ENCODE data around the gene HPSE2.
"Not testable (repeated sequence)": the region's sequence is repeated elsewhere in the genome, so short reads cannot be mapped to it uniquely, and the experiment has no call there.

The HPSE2 gene

GRCh38 chr10:99235658-99236626, at the start of gene HPSE2:
Gene HPSE2 (minus strand): TSS chr10:99235852.
- DNase-seq: no peak

- no peak for DNase-seq
Observed at GRCh38 chr10:99280472-99280871, 44.8 kb upstream of the HPSE2 start.

- DNase-seq: peak; percentile 63
Observed at GRCh38 chr10:99279626-99280111, 44.0 kb upstream of the HPSE2 start.

GRCh38 chr10:99276848-99277486, 41.3 kb upstream of the HPSE2 start:
- no peak for DNase-seq

- DNase-seq: peak; percentile 77
Observed at GRCh38 chr10:99266383-99266782, 30.7 kb upstream of the HPSE2 start.

GRCh38 chr10:99248824-99249223, 13.2 kb upstream of the HPSE2 start:
- DNase-seq: no peak

GRCh38 chr10:99247893-99248292, 12.2 kb upstream of the HPSE2 start:
- DNase-seq: not testable (repeated sequence)

GRCh38 chr10:99236627-99237309, 1.1 kb upstream of the HPSE2 start:
- DNase-seq: no peak

GRCh38 chr10:99234791-99235657, 628 bp downstream of the HPSE2 start:
- DNase-seq: no peak

- no peak for DNase-seq
Observed at GRCh38 chr10:99234041-99234790, 1.4 kb downstream of the HPSE2 start.

- DNase-seq: no peak
Observed at GRCh38 chr10:99233689-99234037, 2.0 kb downstream of the HPSE2 start.

GRCh38 chr10:99233000-99233688, 2.5 kb downstream of the HPSE2 start:
- no peak for DNase-seq

- DNase-seq: peak; percentile 16
Observed at GRCh38 chr10:99232360-99232999, 3.2 kb downstream of the HPSE2 start.

- no peak for DNase-seq
Observed at GRCh38 chr10:99224766-99225165, 10.9 kb downstream of the HPSE2 start.

GRCh38 chr10:99207340-99207739, 28.3 kb downstream of the HPSE2 start:
- DNase-seq: no peak

GRCh38 chr10:99203310-99203709, 32.3 kb downstream of the HPSE2 start:
- DNase-seq: no peak

- DNase-seq: no peak
Observed at GRCh38 chr10:99172950-99173349, 62.7 kb downstream of the HPSE2 start.

GRCh38 chr10:99172128-99172738, 63.4 kb downstream of the HPSE2 start:
- peak; percentile 26 for DNase-seq

GRCh38 chr10:99170116-99170675, 65.5 kb downstream of the HPSE2 start:
- DNase-seq: peak; percentile 5

GRCh38 chr10:99161165-99161564, 74.5 kb downstream of the HPSE2 start:
- DNase-seq: no peak

Measured in NCI-H69 (cell line).